ENCODE data around the gene RNF215. TPM values are rescaled to one million over a fixed set of nuclear protein-coding genes. Genes with fewer than 3 reads are reported as not detected.

RNF215 gene
- total RNA-seq, 1 experiment from 2014 or later, result 12.8 TPM

GRCh38 chr22:30357236-30357570 is 30.0 kb downstream of the RNF215 start:
- H3K27me3 ChIP-seq (replicated peaks; ENCODE audit: control insufficient read depth, insufficient read depth, low read length), result no peaks in the 10 kb centered on the region
- Mint-ChIP-seq H3K27ac (ENCODE audit: unreplicated experiment) (peak overlapping the region; percentile 92), H3K27me3 (ENCODE audit: insufficient read depth, unreplicated experiment) (no peaks in the 10 kb centered on the region), H3K36me3 (ENCODE audit: insufficient read depth, unreplicated experiment) (peaks cover 20% of the 10 kb centered on the region), H3K4me1 (ENCODE audit: low read depth, unreplicated experiment) (peaks cover 31% of the 10 kb centered on the region), H3K4me3 (ENCODE audit: unreplicated experiment) (peak overlapping the region; percentile 95), H3K9me3 (ENCODE audit: unreplicated experiment) (no peaks in the 10 kb centered on the region)
- H3K4me1 ChIP-seq, result peaks cover 33% of the 10 kb centered on the region
- H3K9me3 ChIP-seq, result no peaks in the 10 kb centered on the region
- ChIA-PET CTCF (interaction anchor here (0.6 to 1.2 kb wide), 4 partner anchors 30 to 69 kb away, joined by 3 to 10 read pairs (median 6); partner anchors contain the start of genes RNF215 and TBC1D10A), POLR2A (interaction anchor here (0.5 to 1.7 kb wide), 10 partner anchors 17 to 564 kb away, joined by 3 to 44 read pairs (median 4); partner anchors contain the start of genes CASTOR1, RNF215 and TBC1D10A)
- no peaks in the 10 kb centered on the region for H3K36me3 ChIP-seq (ENCODE audit: control insufficient read depth, insufficient read depth, low read length)
- no peak for DNase-seq
- no TSS peak for BruUV-seq (replicated peaks)
- peak overlapping the region; percentile 99 for H3K4me3 ChIP-seq (ENCODE audit: low read depth, low read length)
- TF ChIP-seq, protein P1, sequence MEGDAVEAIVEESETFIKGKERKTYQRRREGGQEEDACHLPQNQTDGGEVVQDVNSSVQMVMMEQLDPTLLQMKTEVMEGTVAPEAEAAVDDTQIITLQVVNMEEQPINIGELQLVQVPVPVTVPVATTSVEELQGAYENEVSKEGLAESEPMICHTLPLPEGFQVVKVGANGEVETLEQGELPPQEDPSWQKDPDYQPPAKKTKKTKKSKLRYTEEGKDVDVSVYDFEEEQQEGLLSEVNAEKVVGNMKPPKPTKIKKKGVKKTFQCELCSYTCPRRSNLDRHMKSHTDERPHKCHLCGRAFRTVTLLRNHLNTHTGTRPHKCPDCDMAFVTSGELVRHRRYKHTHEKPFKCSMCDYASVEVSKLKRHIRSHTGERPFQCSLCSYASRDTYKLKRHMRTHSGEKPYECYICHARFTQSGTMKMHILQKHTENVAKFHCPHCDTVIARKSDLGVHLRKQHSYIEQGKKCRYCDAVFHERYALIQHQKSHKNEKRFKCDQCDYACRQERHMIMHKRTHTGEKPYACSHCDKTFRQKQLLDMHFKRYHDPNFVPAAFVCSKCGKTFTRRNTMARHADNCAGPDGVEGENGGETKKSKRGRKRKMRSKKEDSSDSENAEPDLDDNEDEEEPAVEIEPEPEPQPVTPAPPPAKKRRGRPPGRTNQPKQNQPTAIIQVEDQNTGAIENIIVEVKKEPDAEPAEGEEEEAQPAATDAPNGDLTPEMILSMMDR (IDR thresholded peaks at IDR 0.05; ENCODE audit: insufficient read depth in 1 of 2, low read depth in 1 of 2, low read length in 1 of 2, severe bottlenecking in 1 of 2, unreplicated experiment in 1 of 2), result no peak
- intact Hi-C loops (cut with micrococcal nuclease; ENCODE audit: unreplicated experiment), result no loop called here

DNA sequence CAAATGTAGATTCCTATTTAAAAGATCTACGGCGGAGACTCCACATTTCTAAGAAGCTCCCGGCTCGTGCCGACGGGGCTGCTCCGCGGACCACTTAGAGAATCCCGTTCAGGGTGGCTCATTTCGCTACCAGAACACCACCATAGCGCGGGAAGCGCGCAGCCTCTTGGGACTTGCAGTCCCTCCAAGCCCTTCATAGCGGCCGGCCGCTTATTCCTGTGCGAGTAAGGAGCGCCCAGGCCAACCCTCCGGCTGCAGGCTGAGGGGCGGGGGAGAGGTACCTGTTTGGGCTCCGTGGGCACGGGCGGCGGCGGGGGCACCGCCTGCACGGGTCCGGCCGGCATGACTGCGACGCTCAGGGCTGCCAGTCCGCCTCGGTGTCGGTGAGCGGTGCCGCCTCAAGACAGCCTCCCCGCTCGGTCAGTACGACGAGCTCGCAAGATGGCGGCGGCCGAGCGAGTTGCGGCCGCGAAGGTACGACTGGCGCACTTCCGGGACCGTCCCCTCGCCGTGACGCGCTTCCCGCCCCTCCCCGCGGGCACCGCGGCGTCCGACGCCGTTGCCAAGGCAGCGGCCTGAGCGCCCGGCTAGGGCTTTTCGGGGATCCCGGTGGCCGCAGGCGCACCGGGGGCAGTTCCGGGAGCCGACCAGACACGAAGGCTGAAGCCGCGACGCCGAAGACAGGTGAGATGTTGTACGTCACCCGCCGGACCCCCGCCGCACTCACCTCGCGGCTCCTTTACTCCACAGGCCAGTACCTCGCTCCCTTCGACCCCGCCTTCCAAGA is 30.6 kb downstream of the RNF215 start, which contains the start of the genes CCDC157 and SF3A1:
CCDC157 (plus strand) TSS at position 559 of the 787 bp plus-strand sequence. CDS start 8,994 bp downstream, outside the sequence.
SF3A1 (minus strand) TSS at position 446 of the 787 bp plus-strand sequence; CDS start at position 344, 102 bp downstream.
- Mint-ChIP-seq H3K4me3 (ENCODE audit: unreplicated experiment) (peak within 1 kb of the TSS; percentile 95), H3K9me3 (ENCODE audit: unreplicated experiment) (no peaks in the 10 kb centered on the region)
- H3K4me1 ChIP-seq, result peaks cover 35% of the 10 kb centered on the region

GRCh38 chr22:30354644-30355043 is 32.6 kb downstream of the RNF215 start:
- H3K27me3 ChIP-seq (replicated peaks; ENCODE audit: control insufficient read depth, insufficient read depth, low read length), result no peaks in the 10 kb centered on the region
- POLR2A ChIA-PET, result interaction anchor here (0.7 kb wide), 1 partner anchor 14 kb away, joined by 3 read pairs; no protein-coding TSS in a partner anchor
- H3K4me1 ChIP-seq, result peaks cover 38% of the 10 kb centered on the region
- intact Hi-C loops (cut with micrococcal nuclease; ENCODE audit: unreplicated experiment), result loop anchor here (5.0 kb wide), 1 partner anchor 67 kb away; the partner anchor contains the start of gene CASTOR1
- H3K36me3 ChIP-seq (ENCODE audit: control insufficient read depth, insufficient read depth, low read length), result peaks cover 2% of the 10 kb centered on the region
- H3K27ac Mint-ChIP-seq (ENCODE audit: unreplicated experiment), result peak overlapping the region; percentile 76
- TF ChIP-seq, protein P1 (IDR thresholded peaks at IDR 0.05; ENCODE audit: insufficient read depth in 1 of 2, low read depth in 1 of 2, low read length in 1 of 2, severe bottlenecking in 1 of 2, unreplicated experiment in 1 of 2), result no peak
- DNase-seq, result no peak
- no peak overlapping the region for H3K4me3 ChIP-seq (ENCODE audit: low read depth, low read length)
- no peaks in the 10 kb centered on the region for H3K9me3 ChIP-seq
- H3K27me3 Mint-ChIP-seq (ENCODE audit: insufficient read depth, unreplicated experiment), result no peaks in the 10 kb centered on the region
- H3K36me3 Mint-ChIP-seq (ENCODE audit: insufficient read depth, unreplicated experiment), result peaks cover 40% of the 10 kb centered on the region
- CTCF ChIA-PET, result no interaction called here
- no TSS peak for BruUV-seq (replicated peaks)
- peak overlapping the region; percentile 38 for H3K4me3 Mint-ChIP-seq (ENCODE audit: unreplicated experiment)
- H3K4me1 Mint-ChIP-seq (ENCODE audit: low read depth, unreplicated experiment), result peaks cover 39% of the 10 kb centered on the region
- H3K9me3 Mint-ChIP-seq (ENCODE audit: unreplicated experiment), result no peaks in the 10 kb centered on the region

More for the DNA sequence above, 30.6 kb downstream of the RNF215 start, which contains the start of the genes CCDC157 and SF3A1:
- Mint-ChIP-seq H3K27ac (ENCODE audit: unreplicated experiment) (peak within 1 kb of the TSS; percentile 92), H3K27me3 (ENCODE audit: insufficient read depth, unreplicated experiment) (no peaks in the 10 kb centered on the region), H3K36me3 (ENCODE audit: insufficient read depth, unreplicated experiment) (peaks cover 26% of the 10 kb centered on the region), H3K4me1 (ENCODE audit: low read depth, unreplicated experiment) (peaks cover 36% of the 10 kb centered on the region)
- TF ChIP-seq, protein P1 (IDR thresholded peaks at IDR 0.05; ENCODE audit: insufficient read depth in 1 of 2, low read depth in 1 of 2, low read length in 1 of 2, severe bottlenecking in 1 of 2, unreplicated experiment in 1 of 2), result no peak
- BruUV-seq (replicated peaks), result no TSS peak
- H3K36me3 ChIP-seq (ENCODE audit: control insufficient read depth, insufficient read depth, low read length), result no peaks in the 10 kb centered on the region
- peak; percentile 90 for DNase-seq
- no peaks in the 10 kb centered on the region for H3K9me3 ChIP-seq
- CTCF ChIA-PET, result interaction anchor here (0.6 to 1.2 kb wide), 5 partner anchors 30 to 166 kb away, joined by 3 to 10 read pairs (median 6); partner anchors contain the start of genes RNF215 and TBC1D10A
- POLR2A ChIA-PET, result interaction anchor here (0.5 to 1.7 kb wide), 11 partner anchors 18 to 565 kb away, joined by 3 to 44 read pairs (median 4); partner anchors contain the start of genes CASTOR1, RNF215 and TBC1D10A
- intact Hi-C loops (cut with micrococcal nuclease; ENCODE audit: unreplicated experiment), result no loop called here
- peak within 1 kb of the TSS; percentile 99 for H3K4me3 ChIP-seq (ENCODE audit: low read depth, low read length)
- no peaks in the 10 kb centered on the region for H3K27me3 ChIP-seq (replicated peaks; ENCODE audit: control insufficient read depth, insufficient read depth, low read length)

Data from Caco-2 (cell line).